DOHH2 (cell line): ENCODE measurements around the gene SLC6A19.

Experiments used
- H3F3A ChIP-seq: fragments of 200-600 bp; sonication (generic), shearing (Covaris generic); 2 replicates; pipeline ENCODE4 v1.6.0; 2016; ENCODE audit warnings: antibody characterized with exemption, mild to moderate bottlenecking; ENCODE audit not compliant: control insufficient read depth, insufficient read depth
- H3K27ac ChIP-seq: fragments of 200-600 bp; sonication (generic); 2 replicates; pipeline ENCODE4 v1.5.1; 2014; ENCODE audit warnings: low read depth, mild to moderate bottlenecking, low read length, moderate library complexity
- H3K27me3 ChIP-seq: fragments of 200-600 bp; sonication (generic); 2 replicates; pipeline ENCODE4 v1.6.1; 2014; ENCODE audit warnings: mild to moderate bottlenecking, low read length, mixed read lengths; ENCODE audit not compliant: control insufficient read depth
- H3K36me3 ChIP-seq: fragments of 200-600 bp; sonication (generic); 2 replicates; pipeline ENCODE4 v1.6.1; 2014; ENCODE audit warnings: mild to moderate bottlenecking, low read length, moderate library complexity, mixed read lengths; ENCODE audit not compliant: control insufficient read depth
- H3K4me1 ChIP-seq: fragments of 200-600 bp; sonication (generic); 2 replicates; pipeline ENCODE4 v1.6.1; 2014; ENCODE audit warnings: mild to moderate bottlenecking, low read length, mixed read lengths; ENCODE audit not compliant: control insufficient read depth
- H3K4me2 ChIP-seq: fragments of 200-600 bp; sonication (generic); 2 replicates; pipeline ENCODE4 v1.6.0; 2014; ENCODE audit warnings: mild to moderate bottlenecking, low read length, moderate library complexity
- H3K4me3 ChIP-seq: fragments of 200-600 bp; sonication (generic); 2 replicates; pipeline ENCODE4 v1.5.1; 2014; ENCODE audit warnings: mild to moderate bottlenecking, low read length, mixed read lengths
- H3K79me2 ChIP-seq: fragments of 200-600 bp; sonication (generic); 2 replicates; pipeline ENCODE4 v1.6.1; 2014; ENCODE audit warnings: mild to moderate bottlenecking, low read length, mixed read lengths; ENCODE audit not compliant: control insufficient read depth
- H3K9me2 ChIP-seq: fragments of 200-600 bp; sonication (generic); replicated peaks from 2 replicates; pipeline ENCODE4 v1.6.1; 2014; ENCODE audit warnings: mild to moderate bottlenecking, low read length, mixed read lengths; ENCODE audit not compliant: control insufficient read depth
- H3K9me3 ChIP-seq: fragments of 200-600 bp; sonication (generic); 2 replicates; pipeline ENCODE4 v1.6.1; 2014; ENCODE audit warnings: antibody characterized with exemption, low read length, mixed read lengths; ENCODE audit not compliant: control insufficient read depth, insufficient read depth
- H4K20me1 ChIP-seq: fragments of 200-600 bp; sonication (generic); 2 replicates; pipeline ENCODE4 v1.6.0; 2014; ENCODE audit warnings: low read depth, mild to moderate bottlenecking, antibody characterized with exemption, low read length, moderate library complexity; ENCODE audit not compliant: control insufficient read depth, insufficient read depth
- EZH2phosphoT487 ChIP-seq: fragments of 200-600 bp; sonication (generic); IDR thresholded peaks from 2 replicates; pipeline ENCODE4 v1.6.1; 2017; ENCODE audit warnings: borderline replicate concordance, mild to moderate bottlenecking, antibody characterized with exemption, low read length, moderate library complexity, mixed read lengths
- TF ChIP-seq, protein P1 (sequence below): fragments of 200-600 bp; sonication (generic); IDR thresholded peaks from one replicate; pipeline ENCODE4 v1.5.1; 2014; ENCODE audit warnings: antibody characterized with exemption, mild to moderate bottlenecking, low read depth, low read length; ENCODE audit not compliant: poor library complexity, severe bottlenecking

SLC6A19 gene

DNA sequence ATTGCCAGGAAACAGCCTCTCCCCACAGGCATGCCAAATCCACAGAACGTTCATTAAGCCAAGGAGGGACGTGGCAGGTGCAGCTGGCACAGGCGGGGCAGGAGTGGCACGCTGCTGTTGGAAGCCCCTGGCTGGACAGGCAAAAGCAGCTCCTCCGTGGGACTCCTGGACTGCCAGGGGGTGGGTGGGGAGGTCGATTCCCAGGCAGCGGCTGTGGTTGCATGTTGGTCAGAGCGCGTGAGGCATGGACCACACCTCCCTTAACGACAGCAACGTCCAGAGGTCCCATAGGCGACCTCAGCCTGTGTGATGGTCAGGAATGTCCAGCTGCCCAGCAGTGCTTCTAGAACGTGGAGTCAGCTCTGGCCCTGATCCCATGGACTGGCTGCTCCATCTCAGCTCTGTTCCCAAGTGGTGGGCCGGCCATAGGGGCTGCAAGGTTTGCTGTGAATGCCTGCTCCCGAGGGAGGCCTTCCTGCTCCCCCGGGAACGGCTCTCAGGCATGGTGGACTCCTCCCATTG lies 6.9 kb downstream of the SLC6A19 start:
- H3K9me2 ChIP-seq: no peaks in the 10 kb centered on the region
- TF ChIP-seq EZH2phosphoT487: no peak
- TF ChIP-seq, protein P1, sequence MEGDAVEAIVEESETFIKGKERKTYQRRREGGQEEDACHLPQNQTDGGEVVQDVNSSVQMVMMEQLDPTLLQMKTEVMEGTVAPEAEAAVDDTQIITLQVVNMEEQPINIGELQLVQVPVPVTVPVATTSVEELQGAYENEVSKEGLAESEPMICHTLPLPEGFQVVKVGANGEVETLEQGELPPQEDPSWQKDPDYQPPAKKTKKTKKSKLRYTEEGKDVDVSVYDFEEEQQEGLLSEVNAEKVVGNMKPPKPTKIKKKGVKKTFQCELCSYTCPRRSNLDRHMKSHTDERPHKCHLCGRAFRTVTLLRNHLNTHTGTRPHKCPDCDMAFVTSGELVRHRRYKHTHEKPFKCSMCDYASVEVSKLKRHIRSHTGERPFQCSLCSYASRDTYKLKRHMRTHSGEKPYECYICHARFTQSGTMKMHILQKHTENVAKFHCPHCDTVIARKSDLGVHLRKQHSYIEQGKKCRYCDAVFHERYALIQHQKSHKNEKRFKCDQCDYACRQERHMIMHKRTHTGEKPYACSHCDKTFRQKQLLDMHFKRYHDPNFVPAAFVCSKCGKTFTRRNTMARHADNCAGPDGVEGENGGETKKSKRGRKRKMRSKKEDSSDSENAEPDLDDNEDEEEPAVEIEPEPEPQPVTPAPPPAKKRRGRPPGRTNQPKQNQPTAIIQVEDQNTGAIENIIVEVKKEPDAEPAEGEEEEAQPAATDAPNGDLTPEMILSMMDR: no peak
- H3K27me3 ChIP-seq: no peaks in the 10 kb centered on the region
- no peaks in the 10 kb centered on the region for H3K4me1 ChIP-seq
- no peak overlapping the region for H3K4me3 ChIP-seq
- no peaks in the 10 kb centered on the region for H3F3A ChIP-seq
- H3K4me2 ChIP-seq: no peak overlapping the region
- H3K27ac ChIP-seq: no peak overlapping the region
- H4K20me1 ChIP-seq: no peaks in the 10 kb centered on the region
- H3K79me2 ChIP-seq: no peaks in the 10 kb centered on the region
- peaks cover 5% of the 10 kb centered on the region; the same call in 1 of the 2 replicates for H3K9me3 ChIP-seq
- no peaks in the 10 kb centered on the region for H3K36me3 ChIP-seq

DNA sequence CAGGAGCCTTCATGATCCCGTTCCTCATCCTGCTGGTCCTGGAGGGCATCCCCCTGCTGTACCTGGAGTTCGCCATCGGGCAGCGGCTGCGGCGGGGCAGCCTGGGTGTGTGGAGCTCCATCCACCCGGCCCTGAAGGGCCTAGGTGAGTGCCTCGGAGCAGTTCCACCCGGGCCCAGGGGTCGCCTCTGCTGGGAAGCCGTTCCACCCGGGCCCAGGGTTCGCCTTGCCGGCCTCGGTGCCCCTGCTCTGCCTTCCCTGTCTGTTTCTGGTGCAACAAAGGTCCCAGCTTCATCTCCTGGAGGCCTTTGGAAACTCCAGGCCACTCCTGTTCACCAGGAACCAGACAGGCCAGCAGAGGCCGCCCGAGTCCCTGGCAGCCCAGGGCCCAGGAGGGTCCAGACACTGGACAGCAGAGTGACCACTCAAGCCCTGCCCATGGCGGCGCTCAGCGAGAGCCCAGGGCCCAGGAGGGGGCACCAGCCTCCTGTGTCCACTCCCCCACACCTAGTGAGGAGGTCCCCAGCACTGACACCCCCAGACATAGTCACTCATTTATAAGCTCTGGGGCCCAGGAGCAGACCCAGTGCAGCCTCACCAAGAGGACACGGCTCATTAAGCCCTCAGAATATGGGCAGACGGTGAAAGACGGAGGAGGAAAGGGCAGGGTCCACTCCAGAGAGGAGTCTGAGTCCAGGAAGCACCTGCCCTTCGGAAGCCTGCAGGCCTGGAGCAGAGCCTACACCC lies 7.5 kb downstream of the SLC6A19 start:
- H3K4me3 ChIP-seq: no peak overlapping the region
- H3K4me2 ChIP-seq: no peak overlapping the region
- H3K9me3 ChIP-seq: peaks cover 5% of the 10 kb centered on the region; the same call in 1 of the 2 replicates
- no peaks in the 10 kb centered on the region for H3K79me2 ChIP-seq
- no peaks in the 10 kb centered on the region for H3K9me2 ChIP-seq
- H4K20me1 ChIP-seq: no peaks in the 10 kb centered on the region
- H3K4me1 ChIP-seq: no peaks in the 10 kb centered on the region
- no peaks in the 10 kb centered on the region for H3F3A ChIP-seq
- TF ChIP-seq EZH2phosphoT487: no peak
- TF ChIP-seq, protein P1: no peak
- H3K27ac ChIP-seq: no peak overlapping the region
- no peaks in the 10 kb centered on the region for H3K27me3 ChIP-seq
- no peaks in the 10 kb centered on the region for H3K36me3 ChIP-seq

DNA sequence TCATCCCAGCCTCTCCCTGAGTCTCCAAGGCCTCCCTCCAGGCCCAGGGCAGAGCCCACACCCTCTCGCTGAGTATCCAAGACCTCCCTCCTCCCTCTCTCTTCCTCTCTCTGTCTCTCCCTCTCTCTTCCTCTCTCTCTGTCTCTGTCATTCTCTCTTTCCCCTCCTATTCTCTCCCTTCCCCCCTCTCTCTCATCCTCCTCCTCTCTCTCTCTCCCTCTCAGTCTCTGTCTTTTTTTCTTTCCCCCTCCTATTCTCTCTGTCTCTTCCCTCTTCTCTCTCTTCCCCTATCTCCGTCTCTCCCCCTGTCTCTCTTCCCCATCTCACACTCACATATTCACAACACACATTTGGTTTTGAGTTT lies 8.1 kb downstream of the SLC6A19 start:
- Histone ChIP-seq H3K4me3 (no peak overlapping the region), H3K9me3 (peaks cover 5% of the 10 kb centered on the region; the same call in 1 of the 2 replicates), H3K36me3 (no peaks in the 10 kb centered on the region), H4K20me1 (no peaks in the 10 kb centered on the region), H3K27ac (no peak overlapping the region), H3K4me1 (no peaks in the 10 kb centered on the region), H3K9me2 (no peaks in the 10 kb centered on the region), H3F3A (no peaks in the 10 kb centered on the region), H3K27me3 (no peaks in the 10 kb centered on the region), H3K79me2 (no peaks in the 10 kb centered on the region), H3K4me2 (no peak overlapping the region)
- TF ChIP-seq EZH2phosphoT487: no peak
- TF ChIP-seq, protein P1: no peak
